Pancreas (tissue), 10 donors: Measurements from ENCODE around the gene NSMF. TPM values are rescaled to one million over a fixed set of nuclear protein-coding genes. Genes with fewer than 3 reads are reported as not detected.
A peak's percentile ranks its signal among the peaks of the same experiment; 100 is the strongest.

Experiments used
- ATAC-seq, 4 donors: fragments of 200-7000 bp; cut with Tn5 transposase; one replicate each; pipeline versions ENCODE4 v1.8.0 to v1.9.1; 2020; ENCODE audit warnings: mild to moderate bottlenecking in 4 of 4, moderate library complexity in 4 of 4
- DNase-seq, 6 donors: peaks; one replicate each; pipeline ENCODE4 v3.0.0-alpha.2; 2020
- FAIRE-seq: peaks from 2 replicates; lab custom pipeline; 2012; peaks lifted over from hg19 to GRCh38; lab: Jason Lieb, UNC
- H3K27ac ChIP-seq, 4 donors: fragments of 200-600 bp; sonication (generic); 1 replicate in 3 of 4; 2 replicates in 1 of 4; pipeline versions ENCODE4 v1.5.0 to v1.8.0; 2020
- H3K27me3 ChIP-seq, 4 donors: fragments of 200-600 bp; one replicate each; pipeline ENCODE4 v1.8.0; 2021
- H3K36me3 ChIP-seq, 3 donors: fragments of 200-600 bp; sonication (generic) in 1 of 3; one replicate each; pipeline versions ENCODE4 v1.5.0 to v1.8.0; 2020 to 2021
- H3K4me1 ChIP-seq, 3 donors: fragments of 200-600 bp; one replicate each; pipeline ENCODE4 v1.8.0; 2021
- H3K4me3 ChIP-seq, 4 donors: fragments of 200-600 bp; sonication (generic) in 2 of 4; one replicate each; pipeline versions ENCODE4 v1.5.0 to v1.8.0; 2020 to 2021
- H3K9me3 ChIP-seq, 4 donors: fragments of 200-600 bp; one replicate each; pipeline ENCODE4 v1.8.0; 2021
- WGBS, 2 donors: extraction: QIAGEN DNeasy Blood & Tissue Kit; methylation state at CpG; one replicate each; pipeline ENCODE4 v1.1.7; 2013; 5-methylcytosine and 5-hydroxymethylcytosine counted together
- intact Hi-C, 3 donors: fragments of 100-400 bp; cut with DNase I; formaldehyde crosslinking; loops; one replicate each; pipeline versions ENCODE4 v1.11.1 to v1.14.2; 2022
- polyA plus RNA-seq, 2 donors: library from polyadenylated mRNA; stranded (reverse); fragments of 200-250 nt; gene quantifications; one replicate each; pipeline ENCODE4 v1.2.3, GENCODE V29; 2013
- total RNA-seq, 6 donors: library from RNA; stranded (reverse); fragmentation: NEBNext Ultra II Directional in 4 of 6; extraction: Animal tissue kit (Norgen Biotek cat#: 25700) in 4 of 6; gene quantifications; one replicate each; pipeline versions ENCODE4 v1.2.1 to v1.2.4, GENCODE V29; 2021 to 2023
- TF ChIP-seq, protein P1 (sequence below), 4 donors: fragments of 200-600 bp; sonication (generic) in 3 of 4; IDR thresholded peaks; one replicate each; pipeline versions ENCODE4 v1.5.0 to v1.8.0; 2021; ENCODE audit warnings: antibody characterized with exemption in 4 of 4
- donor health status: healthy with polysubstance abuse.
- donor health status: DM: no; HTN: no; CAD: no; lungs with moderate emphysema.
- donor health status: DM: no; HTN: no; CAD: no.
- donor health status: control.
- donor health status: control.
- donor health status: Bipolar disorder and iron deficiency.
- donor health status: DM: yes; HTN: yes; CAD: no.
- donor health status: DM: no; HTN: no; CAD: no.
- donor health status: DM: no; HTN: no; CAD: no.
- donor health status: DM: yes; HTN: yes; CAD: no.

The NSMF gene
- total and polyA plus RNA-seq, 8 donors: 22.0 to 81.0 (median 30.0) TPM

DNA sequence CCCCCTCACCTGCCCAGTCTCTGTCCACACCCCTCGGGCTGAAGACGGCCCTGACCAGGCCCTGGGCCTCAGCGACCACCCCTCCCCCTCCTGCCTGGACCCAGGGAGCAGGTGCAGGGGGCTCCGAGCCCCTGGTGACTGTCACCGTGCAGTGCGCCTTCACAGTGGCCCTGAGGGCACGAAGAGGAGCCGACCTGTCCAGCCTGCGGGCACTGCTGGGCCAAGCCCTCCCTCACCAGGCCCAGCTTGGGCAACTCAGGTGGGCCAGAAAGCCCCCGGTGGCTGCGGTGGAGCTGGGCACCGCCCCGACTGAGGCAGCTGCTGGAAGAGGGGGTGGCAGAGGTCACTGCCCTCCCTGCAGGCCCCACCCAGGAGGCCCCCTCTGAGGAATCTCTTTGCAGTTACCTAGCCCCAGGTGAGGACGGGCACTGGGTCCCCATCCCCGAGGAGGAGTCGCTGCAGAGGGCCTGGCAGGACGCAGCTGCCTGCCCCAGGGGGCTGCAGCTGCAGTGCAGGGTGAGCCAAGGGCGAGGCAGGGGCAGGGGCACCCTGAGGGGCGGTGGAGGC lies 25.7 kb downstream of the NSMF start:
- no peak overlapping the region for H3K4me3 ChIP-seq
- H3K4me1 ChIP-seq: peaks cover 11 to 13% (median 12%) of the 10 kb centered on the region in 3 donors
- WGBS, 2 donors: 84% methylated on average over 16 to 19 of the region's 19 CpGs
- ATAC-seq: no peak
- FAIRE-seq: no peak
- H3K36me3 ChIP-seq: no peaks in the 10 kb centered on the region
- H3K9me3 ChIP-seq: no peaks in the 10 kb centered on the region
- intact Hi-C loops: no loop called here
- DNase-seq: peak in 2 of 6 donors; percentile 47 to 81
- TF ChIP-seq, protein P1, sequence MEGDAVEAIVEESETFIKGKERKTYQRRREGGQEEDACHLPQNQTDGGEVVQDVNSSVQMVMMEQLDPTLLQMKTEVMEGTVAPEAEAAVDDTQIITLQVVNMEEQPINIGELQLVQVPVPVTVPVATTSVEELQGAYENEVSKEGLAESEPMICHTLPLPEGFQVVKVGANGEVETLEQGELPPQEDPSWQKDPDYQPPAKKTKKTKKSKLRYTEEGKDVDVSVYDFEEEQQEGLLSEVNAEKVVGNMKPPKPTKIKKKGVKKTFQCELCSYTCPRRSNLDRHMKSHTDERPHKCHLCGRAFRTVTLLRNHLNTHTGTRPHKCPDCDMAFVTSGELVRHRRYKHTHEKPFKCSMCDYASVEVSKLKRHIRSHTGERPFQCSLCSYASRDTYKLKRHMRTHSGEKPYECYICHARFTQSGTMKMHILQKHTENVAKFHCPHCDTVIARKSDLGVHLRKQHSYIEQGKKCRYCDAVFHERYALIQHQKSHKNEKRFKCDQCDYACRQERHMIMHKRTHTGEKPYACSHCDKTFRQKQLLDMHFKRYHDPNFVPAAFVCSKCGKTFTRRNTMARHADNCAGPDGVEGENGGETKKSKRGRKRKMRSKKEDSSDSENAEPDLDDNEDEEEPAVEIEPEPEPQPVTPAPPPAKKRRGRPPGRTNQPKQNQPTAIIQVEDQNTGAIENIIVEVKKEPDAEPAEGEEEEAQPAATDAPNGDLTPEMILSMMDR (IDR thresholded peaks at IDR 0.05): no peak
- no peak overlapping the region for H3K27ac ChIP-seq
- no peaks in the 10 kb centered on the region for H3K27me3 ChIP-seq

GRCh38 chr9:137432687-137433348 lies 26.3 kb downstream of the NSMF start:
- Histone ChIP-seq H3K4me3 (no peak overlapping the region), H3K4me1 (peaks cover 11 to 13% (median 12%) of the 10 kb centered on the region in 3 donors), H3K36me3 (no peaks in the 10 kb centered on the region), H3K27me3 (no peaks in the 10 kb centered on the region), H3K9me3 (no peaks in the 10 kb centered on the region), H3K27ac (no peak overlapping the region)
- ATAC-seq: no peak
- intact Hi-C loops: no loop called here
- FAIRE-seq: no peak
- WGBS, 2 donors: 94 to 95% methylated on average over 19 to 20 of the region's 20 CpGs
- peak in 3 of 6 donors; percentile 47 to 79 (median 61) for DNase-seq
- TF ChIP-seq, protein P1 (IDR thresholded peaks at IDR 0.05): no peak

DNA sequence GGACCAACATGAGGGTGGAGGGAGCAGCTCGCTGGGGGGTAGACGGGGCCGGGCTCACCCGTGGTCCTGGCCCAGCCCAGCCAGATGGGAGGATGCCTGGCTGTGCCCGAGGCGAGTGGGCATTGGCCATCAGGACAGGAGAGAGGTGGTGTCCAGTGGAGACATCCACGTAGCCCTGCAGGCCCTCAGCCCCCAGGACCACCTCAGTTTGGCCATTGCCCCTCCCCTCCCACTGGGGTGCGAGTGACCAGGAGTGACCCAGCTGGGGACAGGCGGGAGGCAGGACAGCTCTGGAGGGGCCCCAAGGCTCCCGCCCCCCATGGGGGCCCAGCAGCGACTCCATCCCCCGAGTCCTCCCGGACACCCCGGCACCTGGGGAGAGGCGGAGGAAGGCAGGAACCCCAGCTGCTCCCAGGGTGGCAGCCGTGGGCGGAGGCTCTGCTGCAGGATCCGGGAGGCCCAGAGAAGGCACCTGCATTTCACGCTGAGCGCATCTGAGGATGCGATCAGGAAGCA lies 27.7 kb downstream of the NSMF start:
- WGBS, 2 donors: 88 to 93% methylated on average over 16 to 21 of the region's 21 CpGs
- H3K36me3 ChIP-seq: no peaks in the 10 kb centered on the region
- no peaks in the 10 kb centered on the region for H3K9me3 ChIP-seq
- TF ChIP-seq, protein P1 (IDR thresholded peaks at IDR 0.05): no peak
- no peak for ATAC-seq
- peak in 3 of 6 donors; percentile 45 to 67 (median 53) for DNase-seq
- peaks cover 7 to 10% (median 10%) of the 10 kb centered on the region in 3 donors for H3K4me1 ChIP-seq
- intact Hi-C loops: no loop called here
- no peak overlapping the region for H3K27ac ChIP-seq
- no peaks in the 10 kb centered on the region for H3K27me3 ChIP-seq
- FAIRE-seq: no peak
- H3K4me3 ChIP-seq: no peak overlapping the region

- Histone ChIP-seq H3K36me3 (no peaks in the 10 kb centered on the region), H3K27me3 (no peaks in the 10 kb centered on the region), H3K4me1 (peaks cover 4 to 6% (median 5%) of the 10 kb centered on the region in 3 donors), H3K4me3 (no peak overlapping the region), H3K27ac (no peak overlapping the region), H3K9me3 (no peaks in the 10 kb centered on the region)
- 88% methylated on average over 27 of the region's 27 CpGs for whole genome bisulfite sequencing, 2 donors
- intact Hi-C loops: no loop called here
- TF ChIP-seq, protein P1 (IDR thresholded peaks at IDR 0.05): no peak
- ATAC-seq: no peak
- DNase-seq: peak in 3 of 6 donors; percentile 27 to 75 (median 54)
- FAIRE-seq: no peak
Observed at GRCh38 chr9:137430723-137431415, 28.3 kb downstream of the NSMF start.
